A549 (cell line): Measurements from ENCODE around the gene CMYA5. TPM values are rescaled to one million over a fixed set of nuclear protein-coding genes. Genes with fewer than 3 reads are reported as not detected.

Source experiments
- ATAC-seq, 2 experiments: fragments of 200-7000 bp in 1 of 2; fragments of >200 bp in 1 of 2; cut with Nextera tagmentation in 1 of 2; cut with Tn5 transposase in 1 of 2; 3 replicates each; pipeline versions ENCODE4 v1.8.0 to v1.9.1; 2018 to 2020; ENCODE audit warnings: mild to moderate bottlenecking in 1 of 2, moderate library complexity in 1 of 2
- CTCF ChIA-PET: fragments of 300-600 bp; sonication (Branson Sonifier 250); formaldehyde crosslinking; extraction: SDS; loops from one replicate; lab custom pipeline; 2021; ENCODE audit warnings: antibody characterized with exemption, inconsistent platforms; lab: Yijun Ruan, JAX
- POLR2A ChIA-PET: fragments of 350-600 bp; formaldehyde crosslinking; extraction: SDS; loops from one replicate; lab custom pipeline; 2021; ENCODE audit warnings: antibody characterized with exemption, inconsistent platforms; lab: Yijun Ruan, JAX
- DNase-seq, 2 experiments: peaks; one replicate each; pipeline versions ENCODE4 v3.0.0 to v3.0.0-alpha.2; 2011 to 2016; ENCODE audit warnings: low read depth in 1 of 2, low spot score in 1 of 2
- FAIRE-seq: peaks from 2 replicates; lab custom pipeline; 2011; peaks lifted over from hg19 to GRCh38; lab: Jason Lieb, UNC
- H3K27ac ChIP-seq, 2 experiments: fragments of >200 bp; sonication (Bioruptor Twin); formaldehyde crosslinking; 3 replicates each; pipeline ENCODE4 v1.5.1; 2016 to 2017
- H3K4me1 ChIP-seq: fragments of >200 bp; sonication (Bioruptor Twin); formaldehyde crosslinking; 3 replicates; pipeline ENCODE4 v1.6.1; 2016
- H3K4me2 ChIP-seq: fragments of >200 bp; sonication (Bioruptor Twin); formaldehyde crosslinking; 3 replicates; pipeline ENCODE4 v1.6.1; 2016
- H3K4me3 ChIP-seq: fragments of >200 bp; sonication (Bioruptor Twin); formaldehyde crosslinking; 3 replicates; pipeline ENCODE4 v1.5.1; 2016
- H3K9me3 ChIP-seq: fragments of >200 bp; sonication (Bioruptor Twin); formaldehyde crosslinking; 3 replicates; pipeline ENCODE4 v1.6.1; 2016
- CBX2 ChIP-seq: fragments of 200-600 bp; sonication (generic); IDR thresholded peaks from 2 replicates; pipeline ENCODE4 v1.6.1; 2016; ENCODE audit warnings: low read depth, mild to moderate bottlenecking, borderline replicate concordance
- CBX8 ChIP-seq: fragments of 200-600 bp; sonication (generic); IDR thresholded peaks from 2 replicates; pipeline ENCODE4 v1.6.1; 2016
- FOSB ChIP-seq: fragments of 250-450 bp; sonication (Bioruptor Pico); IDR thresholded peaks from 2 replicates; pipeline ENCODE4 v1.5.0; 2020; ENCODE audit warnings: mild to moderate bottlenecking, moderate library complexity
- GATA3 ChIP-seq: IDR thresholded peaks from 2 replicates; pipeline ENCODE4 v1.6.1; 2012; ENCODE audit warnings: borderline replicate concordance
- HOXB13 ChIP-seq: fragments of 250-450 bp; sonication (Bioruptor Pico); IDR thresholded peaks from 2 replicates; pipeline ENCODE4 v1.5.0; 2020; ENCODE audit warnings: low read depth, mild to moderate bottlenecking, moderate library complexity
- MAFK ChIP-seq: fragments of 450-650 bp; IDR thresholded peaks from 2 replicates; pipeline ENCODE4 v1.6.1; 2014; ENCODE audit not compliant: partially characterized antibody
- MAZ ChIP-seq: fragments of 150-350 bp; IDR thresholded peaks from 2 replicates; pipeline ENCODE4 v1.6.1; 2014; ENCODE audit warnings: antibody characterized with exemption, low read depth, low read length, borderline replicate concordance
- NR3C1 ChIP-seq: fragments of >200 bp; sonication (Bioruptor Twin); formaldehyde crosslinking; IDR thresholded peaks from 3 replicates; pipeline ENCODE4 v1.6.1; 2017
- RNF2 ChIP-seq: fragments of 200-600 bp; sonication (generic); IDR thresholded peaks from 2 replicates; pipeline ENCODE4 v1.6.1; 2016; ENCODE audit warnings: low read depth, mild to moderate bottlenecking, antibody characterized with exemption, moderate library complexity, borderline replicate concordance
- SREBF2 ChIP-seq: fragments of 450-650 bp; IDR thresholded peaks from 2 replicates; pipeline ENCODE4 v1.6.1; 2014; ENCODE audit warnings: mild to moderate bottlenecking, moderate library complexity
- TFCP2L1 ChIP-seq: fragments of 250-450 bp; sonication (Bioruptor Pico); IDR thresholded peaks from 2 replicates; pipeline ENCODE4 v1.5.0; 2021; ENCODE audit warnings: mild to moderate bottlenecking
- ZFP36 ChIP-seq: fragments of 450-650 bp; IDR thresholded peaks from 2 replicates; pipeline ENCODE4 v1.6.1; 2014; ENCODE audit warnings: borderline replicate concordance; ENCODE audit not compliant: partially characterized antibody
- ZNF302 ChIP-seq: fragments of 250-450 bp; sonication (Bioruptor Pico); IDR thresholded peaks from 2 replicates; pipeline ENCODE4 v1.9.0; 2021; ENCODE audit warnings: inconsistent platforms, mild to moderate bottlenecking, moderate library complexity
- WGBS: methylation state at CpG from one replicate; pipeline ENCODE4 v1.1.6; 2017; ENCODE audit errors: missing lambda C conversion rate; 5-methylcytosine and 5-hydroxymethylcytosine counted together
- polyA plus RNA-seq, 4 experiments: library from polyadenylated mRNA; depleted of rRNA in 3 of 4; stranded (reverse); fragments of >200 nt; fragmentation: RNase III in 1 of 4; extraction: RNeasy Plus Mini Kit Qiagen cat#74134 plus additional on column Dnase treatment in 1 of 4; gene quantifications; 2 replicates in 3 of 4; 3 replicates in 1 of 4; pipeline ENCODE4 v1.2.3, GENCODE V29; 2011 to 2017
- TF ChIP-seq, protein P1 (sequence below): fragments of 250-450 bp; sonication (Bioruptor Pico); IDR thresholded peaks from 2 replicates; pipeline ENCODE4 v1.5.0; 2020; ENCODE audit warnings: low read depth, mild to moderate bottlenecking, moderate library complexity
- TF ChIP-seq, protein P2 (sequence below): IDR thresholded peaks from 2 replicates; pipeline ENCODE4 v1.6.1; 2012; ENCODE audit warnings: low read depth, borderline replicate concordance
- TF ChIP-seq, protein P3 (sequence below): fragments of >200 bp; sonication (Bioruptor Twin); formaldehyde crosslinking; IDR thresholded peaks from 3 replicates; pipeline ENCODE4 v1.6.1; 2016
- TF ChIP-seq, protein P4 (sequence below): IDR thresholded peaks from 2 replicates; pipeline ENCODE4 v1.6.1; 2012
- TF ChIP-seq, protein P5 (sequence below): fragments of 450-650 bp; IDR thresholded peaks from 2 replicates; pipeline ENCODE4 v1.6.1; 2014; ENCODE audit warnings: antibody characterized with exemption

The CMYA5 gene
- polyA plus RNA-seq, 2 of the 4 experiments (the other 2 are of a cell fraction): 0.10 to 0.61 TPM

DNA sequence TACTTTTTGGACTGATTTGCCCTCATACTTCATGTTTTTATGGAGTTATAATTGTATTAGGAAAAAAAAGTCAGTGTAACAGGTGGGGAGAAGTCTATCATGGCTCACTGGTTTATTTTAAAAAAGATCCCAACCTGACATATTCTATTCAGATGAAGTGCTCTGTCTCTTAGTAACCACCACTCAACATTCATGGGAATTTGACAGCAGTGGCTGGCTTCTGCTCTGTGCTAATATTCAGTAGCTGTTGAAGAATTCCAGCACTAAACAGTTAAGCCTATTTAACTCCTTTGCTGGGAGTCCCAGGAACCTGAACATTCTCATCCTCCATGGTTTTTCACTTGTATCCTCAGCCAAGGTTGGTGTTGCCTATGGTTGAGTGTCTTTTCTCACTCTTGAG lies 23.1 kb downstream of the CMYA5 start (continued):
- TF ChIP-seq FOSB: no peak

DNA sequence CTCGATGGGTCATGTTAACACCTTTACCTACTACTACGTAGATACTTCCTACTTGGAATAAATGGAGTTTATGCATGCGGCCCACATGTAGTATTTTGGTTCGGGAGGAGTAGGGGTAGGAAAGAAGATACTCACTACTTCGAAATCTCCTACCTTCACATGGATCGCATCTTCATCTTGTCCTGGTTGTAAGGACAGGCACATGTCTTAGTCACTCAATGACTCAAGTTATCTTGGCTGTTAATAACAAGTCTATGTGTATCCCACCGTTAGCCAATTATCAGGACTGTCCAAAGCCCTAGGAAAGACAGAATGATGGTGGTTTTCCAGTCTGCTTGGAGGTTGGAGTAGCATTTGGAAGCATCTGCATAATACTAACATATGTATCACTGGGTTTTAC lies 24.1 kb downstream of the CMYA5 start:
- H3K4me2 ChIP-seq: no peak overlapping the region
- WGBS: 35% methylated on average over 7 of the region's 7 CpGs
- CTCF ChIA-PET: no interaction called here
- ATAC-seq (no peak), FAIRE-seq (no peak), DNase-seq (no peak)
- POLR2A ChIA-PET: no interaction called here
- H3K9me3 ChIP-seq: no peaks in the 10 kb centered on the region
- H3K4me3 ChIP-seq: no peak overlapping the region
- TF ChIP-seq, protein P1, sequence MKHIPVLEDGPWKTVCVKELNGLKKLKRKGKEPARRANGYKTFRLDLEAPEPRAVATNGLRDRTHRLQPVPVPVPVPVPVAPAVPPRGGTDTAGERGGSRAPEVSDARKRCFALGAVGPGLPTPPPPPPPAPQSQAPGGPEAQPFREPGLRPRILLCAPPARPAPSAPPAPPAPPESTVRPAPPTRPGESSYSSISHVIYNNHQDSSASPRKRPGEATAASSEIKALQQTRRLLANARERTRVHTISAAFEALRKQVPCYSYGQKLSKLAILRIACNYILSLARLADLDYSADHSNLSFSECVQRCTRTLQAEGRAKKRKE: no peak
- no peak for TF ChIP-seq RNF2
- no peak for TF ChIP-seq NR3C1
- TF ChIP-seq MAFK: no peak
- no peak for TF ChIP-seq TFCP2L1
- no peak for TF ChIP-seq ZNF302 (CRISPR knock-in tag)
- no peaks in the 10 kb centered on the region for H3K4me1 ChIP-seq
- no peak overlapping the region for H3K27ac ChIP-seq

DNA sequence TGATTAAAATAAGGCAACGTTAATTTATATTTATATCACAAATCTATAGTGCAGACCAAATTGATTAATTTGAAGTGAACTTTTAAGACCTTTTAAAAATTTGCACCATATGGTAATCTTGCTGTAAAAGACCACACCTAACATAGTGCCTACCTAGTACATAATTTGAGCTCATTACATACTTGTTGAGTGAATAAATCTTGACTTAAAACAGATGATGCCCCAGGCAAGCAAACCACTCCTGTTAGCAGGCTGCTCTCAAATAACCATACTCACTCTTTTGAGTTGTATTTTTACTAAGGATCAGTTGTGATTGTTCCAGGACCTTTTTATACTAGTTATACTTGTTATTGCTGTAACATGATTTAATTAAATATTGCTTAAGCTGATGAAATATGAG lies 27.2 kb downstream of the CMYA5 start:
- Histone ChIP-seq H3K4me3 (no peak overlapping the region), H3K4me1 (no peaks in the 10 kb centered on the region), H3K27ac (no peak overlapping the region), H3K9me3 (peaks cover 25% of the 10 kb centered on the region), H3K4me2 (no peak overlapping the region)
- CTCF ChIA-PET: interaction anchor here (1.3 kb wide), 1 partner anchor 13 kb away, joined by 3 read pairs; no protein-coding TSS in a partner anchor
- FAIRE-seq: no peak
- no peak for ATAC-seq
- WGBS: 15% methylated on average over 1 of the region's 1 CpG
- no peak for TF ChIP-seq CBX2
- DNase-seq: no peak
- POLR2A ChIA-PET: no interaction called here

DNA sequence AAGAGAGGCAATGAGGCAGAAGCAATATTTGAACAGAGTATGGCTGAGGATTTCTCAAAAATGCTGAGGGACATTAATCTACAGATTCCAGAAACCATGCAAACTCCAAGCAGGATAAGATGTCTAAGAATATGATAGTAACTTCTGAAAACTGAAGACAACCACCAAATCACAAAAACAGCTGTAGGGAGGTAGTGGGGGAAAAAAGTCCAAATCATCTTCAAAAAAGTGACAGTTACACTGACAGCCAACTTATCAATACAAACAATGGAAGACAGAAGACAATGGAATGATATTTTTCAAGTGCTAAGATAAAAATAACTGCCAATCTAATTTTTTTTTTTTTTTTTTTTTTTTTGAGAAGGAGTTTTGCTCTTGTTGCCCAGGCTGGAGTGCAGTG lies 30.5 kb downstream of the CMYA5 start:
- no peak for DNase-seq
- no peak for FAIRE-seq
- no peak for ATAC-seq
- H3K4me1 ChIP-seq: no peaks in the 10 kb centered on the region
- no peak overlapping the region for H3K4me3 ChIP-seq
- no peak overlapping the region for H3K4me2 ChIP-seq
- POLR2A ChIA-PET: interaction anchor here (0.7 kb wide), 1 partner anchor 75 kb away, joined by 7 read pairs; no protein-coding TSS in a partner anchor
- H3K9me3 ChIP-seq: peaks cover 25% of the 10 kb centered on the region
- CTCF ChIA-PET: no interaction called here
- no peak overlapping the region for H3K27ac ChIP-seq
- no peak for TF ChIP-seq CBX8
- TF ChIP-seq SREBF2: no peak
- TF ChIP-seq TFCP2L1: no peak
- TF ChIP-seq, protein P1: no peak
- no peak for TF ChIP-seq ZFP36
- TF ChIP-seq, protein P2, sequence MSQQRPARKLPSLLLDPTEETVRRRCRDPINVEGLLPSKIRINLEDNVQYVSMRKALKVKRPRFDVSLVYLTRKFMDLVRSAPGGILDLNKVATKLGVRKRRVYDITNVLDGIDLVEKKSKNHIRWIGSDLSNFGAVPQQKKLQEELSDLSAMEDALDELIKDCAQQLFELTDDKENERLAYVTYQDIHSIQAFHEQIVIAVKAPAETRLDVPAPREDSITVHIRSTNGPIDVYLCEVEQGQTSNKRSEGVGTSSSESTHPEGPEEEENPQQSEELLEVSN: no peak
- TF ChIP-seq, protein P3, sequence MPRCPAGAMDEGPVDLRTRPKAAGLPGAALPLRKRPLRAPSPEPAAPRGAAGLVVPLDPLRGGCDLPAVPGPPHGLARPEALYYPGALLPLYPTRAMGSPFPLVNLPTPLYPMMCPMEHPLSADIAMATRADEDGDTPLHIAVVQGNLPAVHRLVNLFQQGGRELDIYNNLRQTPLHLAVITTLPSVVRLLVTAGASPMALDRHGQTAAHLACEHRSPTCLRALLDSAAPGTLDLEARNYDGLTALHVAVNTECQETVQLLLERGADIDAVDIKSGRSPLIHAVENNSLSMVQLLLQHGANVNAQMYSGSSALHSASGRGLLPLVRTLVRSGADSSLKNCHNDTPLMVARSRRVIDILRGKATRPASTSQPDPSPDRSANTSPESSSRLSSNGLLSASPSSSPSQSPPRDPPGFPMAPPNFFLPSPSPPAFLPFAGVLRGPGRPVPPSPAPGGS: no peak
- TF ChIP-seq HOXB13: no peak
- no peak for TF ChIP-seq GATA3
- TF ChIP-seq, protein P4, sequence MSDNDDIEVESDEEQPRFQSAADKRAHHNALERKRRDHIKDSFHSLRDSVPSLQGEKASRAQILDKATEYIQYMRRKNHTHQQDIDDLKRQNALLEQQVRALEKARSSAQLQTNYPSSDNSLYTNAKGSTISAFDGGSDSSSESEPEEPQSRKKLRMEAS: no peak
- TF ChIP-seq MAZ: no peak
- TF ChIP-seq, protein P5, sequence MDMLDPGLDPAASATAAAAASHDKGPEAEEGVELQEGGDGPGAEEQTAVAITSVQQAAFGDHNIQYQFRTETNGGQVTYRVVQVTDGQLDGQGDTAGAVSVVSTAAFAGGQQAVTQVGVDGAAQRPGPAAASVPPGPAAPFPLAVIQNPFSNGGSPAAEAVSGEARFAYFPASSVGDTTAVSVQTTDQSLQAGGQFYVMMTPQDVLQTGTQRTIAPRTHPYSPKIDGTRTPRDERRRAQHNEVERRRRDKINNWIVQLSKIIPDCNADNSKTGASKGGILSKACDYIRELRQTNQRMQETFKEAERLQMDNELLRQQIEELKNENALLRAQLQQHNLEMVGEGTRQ: no peak
